ENCODE data around the gene ZNF418.

- TF ChIP-seq CTCF (IDR thresholded peaks at IDR 0.05) (no peak), EZH2 (IDR thresholded peaks at IDR 0.05; ENCODE audit: borderline replicate concordance, insufficient read depth, low read depth, low read length, poor library complexity, severe bottlenecking) (no peak)
These were observed 29.6 kb upstream of the ZNF418 start for GRCh38 chr19:57964761-57965160.
